HCT116 (cell line): ENCODE results near the gene THAP8. TPM values are rescaled to one million over a fixed set of nuclear protein-coding genes. Genes with fewer than 3 reads are reported as not detected.

Experiments
- ATAC-seq: fragments of 200-7000 bp; cut with Tn5 transposase; 2 replicates; pipeline ENCODE4 v1.9.1; 2020; ENCODE audit warnings: mild to moderate bottlenecking, moderate library complexity
- BruUV-seq: library from RNA; stranded (reverse); fragments of 400-500 nt; replicated peaks from 2 replicates; lab custom pipeline; 2021; lab: Mats Ljungman, UMichigan
- CTCF ChIA-PET: fragments of 300-600 bp; sonication (Branson Sonifier 250); formaldehyde crosslinking; loops from one replicate; lab custom pipeline; 2021; ENCODE audit warnings: antibody characterized with exemption; lab: Charles Lee
- POLR2A ChIA-PET: fragments of 300-600, 350-600 bp; sonication (Branson Sonifier 250); formaldehyde crosslinking; loops from one replicate; lab custom pipeline; 2021; ENCODE audit warnings: antibody characterized with exemption; lab: Charles Lee
- RAD21 ChIA-PET, 2 experiments: fragments of 300-600 bp; sonication (Branson Sonifier 250); formaldehyde crosslinking; loops; one replicate each; lab custom pipeline; 2023; ENCODE audit warnings: low total read pairs in 2 of 2; ENCODE audit not compliant: uncharacterized antibody in 2 of 2, unreplicated experiment in 2 of 2, low non-redundant PET in 1 of 2; lab: Charles Lee
- DNase-seq: peaks from one replicate; pipeline ENCODE4 v3.0.0-alpha.2; 2010; ENCODE audit warnings: low read depth, low spot score
- H2AFZ ChIP-seq: fragments of 200-600 bp; shearing (Covaris generic), sonication (generic); 2 replicates; pipeline ENCODE4 v1.6.1; 2017; ENCODE audit warnings: low read depth, mixed run types, mixed read lengths, antibody characterized with exemption, low read length; ENCODE audit not compliant: poor library complexity, severe bottlenecking
- H3K27ac ChIP-seq: 2 replicates; pipeline ENCODE4 v1.5.1; 2012; ENCODE audit warnings: low read depth, low read length
- H3K27me3 ChIP-seq: fragments of 200-600 bp; sonication (generic); 2 replicates; pipeline ENCODE4 v1.6.1; 2016; ENCODE audit warnings: mixed run types, low read length, mixed read lengths; ENCODE audit not compliant: insufficient read depth
- H3K36me3 ChIP-seq, 2 experiments: fragments of 200-500 bp in 1 of 2; fragments of 200-600 bp in 1 of 2; sonication (Bioruptor generic) in 1 of 2; sonication (generic) in 1 of 2; 2 replicates each; pipeline versions ENCODE4 v1.5.1 to v1.6.1; 2014 to 2016; ENCODE audit warnings: low read length in 2 of 2, inconsistent platforms in 1 of 2, mixed read lengths in 1 of 2, mixed run types in 1 of 2; ENCODE audit not compliant: insufficient read depth in 2 of 2, control insufficient read depth in 1 of 2
- H3K4me1 ChIP-seq, 2 experiments: fragments of 200-600 bp in 1 of 2; sonication (generic) in 1 of 2; 2 replicates each; pipeline versions ENCODE4 v1.5.1 to v1.6.1; 2012 to 2017; ENCODE audit warnings: low read length in 2 of 2, inconsistent platforms in 1 of 2, mild to moderate bottlenecking in 1 of 2, mixed read lengths in 1 of 2, mixed run types in 1 of 2, moderate library complexity in 1 of 2; ENCODE audit not compliant: insufficient read depth in 2 of 2, control insufficient read depth in 1 of 2
- H3K4me2 ChIP-seq: fragments of 200-600 bp; sonication (generic); 2 replicates; pipeline ENCODE4 v1.6.1; 2017; ENCODE audit warnings: mixed run types, low read length, mixed read lengths
- H3K4me3 ChIP-seq, 2 experiments: fragments of 200-600 bp in 1 of 2; sonication (generic) in 1 of 2; replicated peaks in 1 of 2; 2 replicates each; pipeline ENCODE4 v1.5.1; 2011 to 2016; ENCODE audit warnings: low read length in 2 of 2, control low read depth in 1 of 2, low read depth in 1 of 2, mild to moderate bottlenecking in 1 of 2, mixed read lengths in 1 of 2, mixed run types in 1 of 2
- H3K79me2 ChIP-seq: fragments of 200-600 bp; sonication (generic); 2 replicates; pipeline ENCODE4 v1.6.1; 2017; ENCODE audit warnings: mild to moderate bottlenecking, mixed run types, low read length, moderate library complexity, mixed read lengths; ENCODE audit not compliant: insufficient read depth
- H3K9ac ChIP-seq: fragments of 200-600 bp; sonication (generic); 2 replicates; pipeline ENCODE4 v1.6.1; 2016; ENCODE audit warnings: low read length, mixed read lengths
- H3K9me2 ChIP-seq: fragments of 200-600 bp; sonication (generic), shearing (Covaris generic); 2 replicates; pipeline ENCODE4 v1.6.1; 2017; ENCODE audit warnings: mixed run types, mild to moderate bottlenecking, moderate library complexity; ENCODE audit not compliant: insufficient read depth
- H3K9me3 ChIP-seq, 2 experiments: fragments of 200-500 bp in 1 of 2; fragments of 200-600 bp in 1 of 2; sonication (Bioruptor generic) in 1 of 2; sonication (generic) in 1 of 2; 2 replicates each; pipeline ENCODE4 v1.6.1; 2014 to 2017; ENCODE audit warnings: low read length in 2 of 2, mixed read lengths in 2 of 2, inconsistent platforms in 1 of 2, low read depth in 1 of 2, mild to moderate bottlenecking in 1 of 2, mixed run types in 1 of 2, moderate library complexity in 1 of 2; ENCODE audit not compliant: control insufficient read depth in 1 of 2, insufficient read depth in 1 of 2
- H4K20me1 ChIP-seq: fragments of 200-600 bp; sonication (generic), shearing (Covaris generic); 2 replicates; pipeline ENCODE4 v1.6.1; 2017; ENCODE audit warnings: mixed run types, mild to moderate bottlenecking, moderate library complexity; ENCODE audit not compliant: insufficient read depth
- CBX3 ChIP-seq: IDR thresholded peaks from 2 replicates; pipeline ENCODE4 v1.6.1; 2012; ENCODE audit warnings: low read depth
- CTCF ChIP-seq, 3 experiments: fragments of 200-600 bp in 1 of 3; sonication (generic) in 1 of 3; IDR thresholded peaks in 2 of 3; conservative IDR thresholded peaks in 1 of 3; 2 replicates each; pipeline ENCODE4 v1.5.1; 2012 to 2017; ENCODE audit warnings: low read depth in 2 of 3, low read length in 2 of 3, antibody characterized with exemption in 1 of 3, borderline replicate concordance in 1 of 3, control low read depth in 1 of 3, mild to moderate bottlenecking in 1 of 3, mixed read lengths in 1 of 3, mixed run types in 1 of 3, moderate library complexity in 1 of 3; ENCODE audit not compliant: insufficient read depth in 1 of 3
- EGR1 ChIP-seq: IDR thresholded peaks from 2 replicates; pipeline ENCODE4 v1.6.1; 2012; ENCODE audit warnings: low read depth
- ELF1 ChIP-seq: IDR thresholded peaks from 2 replicates; pipeline ENCODE4 v1.6.1; 2012; ENCODE audit warnings: low read depth, borderline replicate concordance
- EZH2 ChIP-seq: fragments of 200-600 bp; sonication (generic); IDR thresholded peaks from 2 replicates; pipeline ENCODE4 v1.6.1; 2017; ENCODE audit warnings: antibody characterized with exemption, mixed run types
- EZH2phosphoT487 ChIP-seq: fragments of 200-600 bp; IDR thresholded peaks from 2 replicates; pipeline ENCODE4 v1.6.1; 2018; ENCODE audit warnings: antibody characterized with exemption, borderline replicate concordance
- FOSL1 ChIP-seq: IDR thresholded peaks from 2 replicates; pipeline ENCODE4 v1.6.1; 2012; ENCODE audit warnings: low read depth
- POLR2A ChIP-seq: IDR thresholded peaks from 2 replicates; pipeline ENCODE4 v1.7.0; 2011; ENCODE audit warnings: borderline replicate concordance; ENCODE audit not compliant: insufficient read depth, insufficient read length; ENCODE audit errors: extremely low read depth
- POLR2AphosphoS5 ChIP-seq: IDR thresholded peaks from 2 replicates; pipeline ENCODE4 v1.6.1; 2011; ENCODE audit warnings: mild to moderate bottlenecking, low read depth, low read length, moderate library complexity
- RAD21 ChIP-seq: IDR thresholded peaks from 2 replicates; pipeline ENCODE4 v1.6.1; 2012; ENCODE audit warnings: low read depth, mild to moderate bottlenecking
- SIN3A ChIP-seq: IDR thresholded peaks from 2 replicates; pipeline ENCODE4 v1.6.1; 2012; ENCODE audit warnings: low read depth
- SP1 ChIP-seq: IDR thresholded peaks from 2 replicates; pipeline ENCODE4 v1.6.1; 2012; ENCODE audit warnings: low read depth
- TCF7L2 ChIP-seq: IDR thresholded peaks from 2 replicates; pipeline ENCODE4 v1.7.0; 2011; ENCODE audit warnings: borderline replicate concordance, inconsistent platforms; ENCODE audit not compliant: insufficient read depth, insufficient read length; ENCODE audit errors: extremely low read depth
- ZNF274 ChIP-seq: fragments of 200-500 bp; sonication (Bioruptor generic); IDR thresholded peaks from 2 replicates; pipeline ENCODE4 v1.6.1; 2014; ENCODE audit warnings: mild to moderate bottlenecking, low read depth, low read length, inconsistent platforms
- intact Hi-C: fragments of 100-400 bp; cut with micrococcal nuclease; formaldehyde crosslinking; loops from 2 replicates; pipeline ENCODE4 v1.10.0; 2022
- total RNA-seq: library from RNA; stranded (reverse); gene quantifications from one replicate; pipeline ENCODE4 v1.2.1, GENCODE V29; 2021; ENCODE audit not compliant: unreplicated experiment
- TF ChIP-seq, protein P1 (sequence below): IDR thresholded peaks from 2 replicates; pipeline ENCODE4 v1.6.1; 2012

The THAP8 gene
- total RNA-seq, 1 experiment from 2014 or later, result 1.7 TPM

GRCh38 chr19:36030264-36031148 lies 23.6 kb downstream of the THAP8 start:
- H3K79me2 ChIP-seq, result no peaks in the 10 kb centered on the region
- TF ChIP-seq ZNF274 (no peak), CTCF (IDR thresholded peaks at IDR 0.05 in 2 of 3, conservative IDR thresholded peaks at IDR 0.05 in 1 of 3; ENCODE audit: borderline replicate concordance in 1 of 3, insufficient read depth in 1 of 3, low read depth in 2 of 3, low read length in 2 of 3) (0 out of 6 replicates have a peak, but pooled peaks of 2 of the 3 experiments have one; percentile 7 to 14), RAD21 (0 out of 2 replicates have a peak, but pooled peaks have one; percentile 3), CBX3 (no peak), SP1 (no peak), EZH2 (no peak), ELF1 (no peak), FOSL1 (no peak), TCF7L2 (no peak), EZH2phosphoT487 (no peak), POLR2A (no peak), POLR2AphosphoS5 (no peak), SIN3A (no peak), EGR1 (no peak)
- TF ChIP-seq, protein P1, sequence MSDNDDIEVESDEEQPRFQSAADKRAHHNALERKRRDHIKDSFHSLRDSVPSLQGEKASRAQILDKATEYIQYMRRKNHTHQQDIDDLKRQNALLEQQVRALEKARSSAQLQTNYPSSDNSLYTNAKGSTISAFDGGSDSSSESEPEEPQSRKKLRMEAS, result no peak
- H3K27me3 ChIP-seq, result no peaks in the 10 kb centered on the region
- ChIA-PET POLR2A (no interaction called here), RAD21 (no interaction called here), CTCF (no interaction called here)
- no peaks in the 10 kb centered on the region for H3K9me2 ChIP-seq
- DNase-seq, result no peak
- no peak overlapping the region for H3K4me2 ChIP-seq
- peak; percentile 63 for ATAC-seq
- intact Hi-C loops, result no loop called here
- H2AFZ ChIP-seq, result no peak overlapping the region
- H3K9me3 ChIP-seq, result no peaks in the 10 kb centered on the region
- no peak overlapping the region for H3K9ac ChIP-seq
- H4K20me1 ChIP-seq, result no peaks in the 10 kb centered on the region
- H3K27ac ChIP-seq, result no peak overlapping the region
- H3K36me3 ChIP-seq, result 0 out of 4 replicates have a peak, but pooled peaks cover 0 to 8% of the 10 kb centered on the region in 2 experiments
- H3K4me1 ChIP-seq, result no peaks in the 10 kb centered on the region
- H3K4me3 ChIP-seq, result no peak overlapping the region
- no TSS peak for BruUV-seq
